ENCODE data around the gene SLMAP.
A peak's percentile ranks its signal among the peaks of the same experiment; 100 is the strongest.

Gene SLMAP

DNA sequence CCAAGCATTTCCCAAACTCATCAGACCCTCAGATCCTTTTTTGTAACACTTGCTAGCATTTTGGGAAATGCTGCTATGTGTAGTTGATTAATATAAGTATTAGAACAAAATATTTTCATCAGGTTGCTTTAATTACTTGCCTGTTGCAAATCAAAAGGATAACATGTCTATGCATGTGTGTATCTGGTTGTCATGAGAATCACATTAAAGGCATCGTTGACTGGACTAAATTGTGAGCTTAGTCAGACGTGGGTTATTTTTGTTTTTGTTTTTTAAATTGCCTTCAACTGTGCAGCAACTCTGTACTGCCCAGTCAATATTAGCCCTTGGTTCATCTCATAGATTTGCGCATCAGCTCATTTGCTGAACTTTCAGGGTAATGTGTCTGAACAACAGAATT lies 81.6 kb downstream of the SLMAP start:
- TF ChIP-seq, protein P1, sequence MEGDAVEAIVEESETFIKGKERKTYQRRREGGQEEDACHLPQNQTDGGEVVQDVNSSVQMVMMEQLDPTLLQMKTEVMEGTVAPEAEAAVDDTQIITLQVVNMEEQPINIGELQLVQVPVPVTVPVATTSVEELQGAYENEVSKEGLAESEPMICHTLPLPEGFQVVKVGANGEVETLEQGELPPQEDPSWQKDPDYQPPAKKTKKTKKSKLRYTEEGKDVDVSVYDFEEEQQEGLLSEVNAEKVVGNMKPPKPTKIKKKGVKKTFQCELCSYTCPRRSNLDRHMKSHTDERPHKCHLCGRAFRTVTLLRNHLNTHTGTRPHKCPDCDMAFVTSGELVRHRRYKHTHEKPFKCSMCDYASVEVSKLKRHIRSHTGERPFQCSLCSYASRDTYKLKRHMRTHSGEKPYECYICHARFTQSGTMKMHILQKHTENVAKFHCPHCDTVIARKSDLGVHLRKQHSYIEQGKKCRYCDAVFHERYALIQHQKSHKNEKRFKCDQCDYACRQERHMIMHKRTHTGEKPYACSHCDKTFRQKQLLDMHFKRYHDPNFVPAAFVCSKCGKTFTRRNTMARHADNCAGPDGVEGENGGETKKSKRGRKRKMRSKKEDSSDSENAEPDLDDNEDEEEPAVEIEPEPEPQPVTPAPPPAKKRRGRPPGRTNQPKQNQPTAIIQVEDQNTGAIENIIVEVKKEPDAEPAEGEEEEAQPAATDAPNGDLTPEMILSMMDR (IDR thresholded peaks at IDR 0.05; ENCODE audit: borderline replicate concordance, control extremely low read depth, extremely low read depth, insufficient read depth, missing control alignments), result no peak
- in situ Hi-C loops (cut with MboI; ENCODE audit: low sequenced_read_pairs, unreplicated experiment), result no loop called here
- no peak for DNase-seq (ENCODE audit: low spot score)

DNA sequence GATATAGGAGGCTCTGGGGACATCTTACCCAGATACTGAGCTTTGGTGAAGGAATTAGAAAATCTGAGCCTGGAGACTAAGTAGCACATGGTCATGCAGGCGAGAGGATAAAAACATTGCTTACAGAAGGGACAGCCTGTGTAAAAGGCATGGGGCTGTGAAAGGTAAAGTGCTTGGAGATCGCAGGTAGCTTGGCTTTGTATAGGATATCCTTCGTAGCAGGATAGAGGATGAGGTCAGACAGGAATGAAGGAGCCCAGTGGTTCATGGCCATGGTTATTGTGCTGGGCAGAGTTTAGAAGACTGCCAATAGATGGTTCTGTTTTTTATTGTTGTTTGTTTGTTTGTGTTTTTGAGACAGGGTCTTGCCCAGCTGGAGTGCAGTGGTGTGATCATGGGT lies 82.5 kb downstream of the SLMAP start:
- in situ Hi-C loops (cut with MboI; ENCODE audit: low sequenced_read_pairs, unreplicated experiment), result no loop called here
- TF ChIP-seq, protein P1 (IDR thresholded peaks at IDR 0.05; ENCODE audit: borderline replicate concordance, control extremely low read depth, extremely low read depth, insufficient read depth, missing control alignments), result no peak
- DNase-seq (ENCODE audit: low spot score), result no peak

- in situ Hi-C loops (cut with MboI; ENCODE audit: low sequenced_read_pairs, unreplicated experiment), result no loop called here
- DNase-seq (ENCODE audit: low spot score), result peak; percentile 32
- TF ChIP-seq, protein P1 (IDR thresholded peaks at IDR 0.05; ENCODE audit: borderline replicate concordance, control extremely low read depth, extremely low read depth, insufficient read depth, missing control alignments), result no peak
Measured at GRCh38 chr3:57840473-57840872, 84.4 kb downstream of the SLMAP start.

DNA sequence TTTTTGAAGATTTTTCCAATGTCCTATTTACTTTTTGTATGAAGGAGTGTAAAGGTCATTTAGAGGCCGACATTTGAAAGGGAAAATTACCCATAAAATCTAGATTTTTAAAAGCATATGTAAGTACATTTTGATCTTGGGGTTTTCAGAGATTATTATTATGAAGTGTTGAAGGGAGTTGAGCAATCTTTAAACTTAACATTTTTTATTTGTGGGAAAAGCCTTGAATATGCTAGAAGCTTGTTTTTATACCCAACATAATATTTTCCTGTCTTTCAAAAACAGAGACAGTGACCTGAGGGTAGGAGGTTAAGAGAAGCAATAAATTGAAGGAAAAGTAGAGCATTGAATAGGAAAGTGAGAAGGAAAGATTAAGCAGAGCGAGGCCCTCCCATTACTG lies 85.7 kb downstream of the SLMAP start:
- DNase-seq (ENCODE audit: low spot score), result no peak
- TF ChIP-seq, protein P1 (IDR thresholded peaks at IDR 0.05; ENCODE audit: borderline replicate concordance, control extremely low read depth, extremely low read depth, insufficient read depth, missing control alignments), result no peak
- in situ Hi-C loops (cut with MboI; ENCODE audit: low sequenced_read_pairs, unreplicated experiment), result no loop called here

DNA sequence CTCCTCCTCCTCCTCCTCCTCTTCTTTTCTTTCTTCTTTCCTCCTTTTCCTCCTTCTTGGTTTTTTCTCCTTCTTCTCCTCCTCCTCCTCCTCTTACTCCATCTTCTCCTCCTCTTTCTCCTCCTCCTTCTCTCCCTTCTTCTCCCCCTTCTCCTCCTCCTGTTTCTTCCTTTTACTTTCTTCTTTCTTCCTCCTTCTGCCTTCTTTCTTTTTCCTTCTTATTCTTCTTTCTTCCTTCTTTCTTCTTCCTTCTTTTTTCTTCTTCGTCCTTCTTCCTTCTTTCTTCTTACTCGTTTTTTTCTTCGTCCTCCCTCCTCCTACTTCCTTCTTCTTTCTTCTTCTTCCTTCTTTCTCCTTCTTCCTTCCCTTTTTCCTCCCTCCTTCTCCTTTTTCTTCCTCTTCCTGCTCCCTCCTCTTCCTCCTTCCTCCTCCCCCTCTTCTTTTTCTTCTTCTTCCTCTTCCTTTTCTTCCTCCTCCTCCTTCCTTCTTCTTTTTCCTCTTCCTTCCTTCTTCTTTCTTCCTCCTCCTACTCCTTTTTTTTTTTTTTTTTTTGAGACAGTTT lies 92.1 kb downstream of the SLMAP start:
- no peak for DNase-seq (ENCODE audit: low spot score)
- TF ChIP-seq, protein P1 (IDR thresholded peaks at IDR 0.05; ENCODE audit: borderline replicate concordance, control extremely low read depth, extremely low read depth, insufficient read depth, missing control alignments), result no peak
- in situ Hi-C loops (cut with MboI; ENCODE audit: low sequenced_read_pairs, unreplicated experiment), result no loop called here

DNA sequence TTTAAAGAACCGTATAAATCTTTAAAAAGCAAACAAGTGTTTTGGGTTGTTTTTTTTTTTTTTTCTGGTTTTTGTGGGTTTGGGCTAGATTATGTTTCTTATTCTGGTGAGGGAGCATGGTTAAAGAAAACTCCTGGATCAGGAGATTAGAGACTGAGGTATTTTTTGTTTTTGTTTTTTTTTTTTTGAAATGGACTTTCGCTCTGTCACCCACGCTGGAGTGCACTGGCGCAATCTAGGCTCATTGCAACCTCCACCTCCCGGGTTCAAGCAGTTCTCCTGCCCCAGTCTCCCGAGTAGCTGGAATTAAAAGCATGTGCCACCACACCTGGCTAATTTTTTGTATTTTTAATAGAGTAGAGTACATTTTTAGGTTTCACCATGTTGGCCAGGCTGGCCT lies 95.2 kb downstream of the SLMAP start:
- TF ChIP-seq, protein P1 (IDR thresholded peaks at IDR 0.05; ENCODE audit: borderline replicate concordance, control extremely low read depth, extremely low read depth, insufficient read depth, missing control alignments), result no peak
- DNase-seq (ENCODE audit: low spot score), result no peak
- in situ Hi-C loops (cut with MboI; ENCODE audit: low sequenced_read_pairs, unreplicated experiment), result no loop called here
